GM10847 (cell line): ENCODE results near the gene GPRC6A.

Source experiments
- POLR2A ChIP-seq: IDR thresholded peaks from 2 replicates; pipeline ENCODE4 v1.6.1; 2011; ENCODE audit not compliant: insufficient read length; ENCODE audit errors: extremely low read depth

GPRC6A gene, protein sequence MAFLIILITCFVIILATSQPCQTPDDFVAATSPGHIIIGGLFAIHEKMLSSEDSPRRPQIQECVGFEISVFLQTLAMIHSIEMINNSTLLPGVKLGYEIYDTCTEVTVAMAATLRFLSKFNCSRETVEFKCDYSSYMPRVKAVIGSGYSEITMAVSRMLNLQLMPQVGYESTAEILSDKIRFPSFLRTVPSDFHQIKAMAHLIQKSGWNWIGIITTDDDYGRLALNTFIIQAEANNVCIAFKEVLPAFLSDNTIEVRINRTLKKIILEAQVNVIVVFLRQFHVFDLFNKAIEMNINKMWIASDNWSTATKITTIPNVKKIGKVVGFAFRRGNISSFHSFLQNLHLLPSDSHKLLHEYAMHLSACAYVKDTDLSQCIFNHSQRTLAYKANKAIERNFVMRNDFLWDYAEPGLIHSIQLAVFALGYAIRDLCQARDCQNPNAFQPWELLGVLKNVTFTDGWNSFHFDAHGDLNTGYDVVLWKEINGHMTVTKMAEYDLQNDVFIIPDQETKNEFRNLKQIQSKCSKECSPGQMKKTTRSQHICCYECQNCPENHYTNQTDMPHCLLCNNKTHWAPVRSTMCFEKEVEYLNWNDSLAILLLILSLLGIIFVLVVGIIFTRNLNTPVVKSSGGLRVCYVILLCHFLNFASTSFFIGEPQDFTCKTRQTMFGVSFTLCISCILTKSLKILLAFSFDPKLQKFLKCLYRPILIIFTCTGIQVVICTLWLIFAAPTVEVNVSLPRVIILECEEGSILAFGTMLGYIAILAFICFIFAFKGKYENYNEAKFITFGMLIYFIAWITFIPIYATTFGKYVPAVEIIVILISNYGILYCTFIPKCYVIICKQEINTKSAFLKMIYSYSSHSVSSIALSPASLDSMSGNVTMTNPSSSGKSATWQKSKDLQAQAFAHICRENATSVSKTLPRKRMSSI

DNA sequence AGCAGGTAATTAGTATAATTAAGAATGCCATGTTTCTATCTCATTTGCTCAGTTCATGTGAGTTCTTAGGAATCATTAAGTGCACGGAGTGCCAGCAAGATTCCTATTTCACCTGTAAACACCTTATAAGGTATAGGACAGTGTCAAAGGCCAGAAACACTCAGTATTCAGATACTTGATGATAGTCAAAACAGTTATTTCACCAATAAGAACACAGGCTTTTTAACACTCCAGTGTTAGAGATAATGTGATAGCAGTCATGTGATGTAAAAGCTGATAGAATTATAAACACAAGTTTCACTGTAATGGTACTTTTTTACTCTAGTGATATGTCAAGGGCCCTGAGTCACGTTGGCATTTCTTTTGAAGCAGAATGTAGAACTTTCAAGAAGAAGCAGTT lies at the start of gene GPRC6A:
Gene GPRC6A, minus strand, starts transcription at position 101 of the 400 bp plus-strand sequence. Its CDS starts 70 bp downstream, at position 31.
- TF ChIP-seq POLR2A = no peak

DNA sequence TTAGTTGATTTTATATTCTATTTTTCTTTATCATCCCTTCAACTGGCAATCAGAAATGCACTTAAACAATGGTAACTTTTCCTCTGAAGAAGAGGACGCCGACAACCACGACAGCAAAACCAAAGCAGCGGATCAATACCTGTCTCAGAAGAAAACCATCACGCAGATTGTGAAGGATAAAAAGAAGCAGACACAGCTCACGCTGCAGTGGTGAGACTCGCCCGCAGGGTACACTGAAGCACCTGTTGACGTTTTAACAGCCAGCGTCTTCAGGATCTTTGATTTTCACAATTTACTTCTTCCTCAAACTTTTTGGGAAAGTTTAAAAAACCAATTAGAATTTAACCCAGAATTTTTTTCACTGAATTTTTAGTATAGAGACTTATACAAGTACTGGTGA lies 48.9 kb upstream of the GPRC6A start:
- no peak for TF ChIP-seq POLR2A

DNA sequence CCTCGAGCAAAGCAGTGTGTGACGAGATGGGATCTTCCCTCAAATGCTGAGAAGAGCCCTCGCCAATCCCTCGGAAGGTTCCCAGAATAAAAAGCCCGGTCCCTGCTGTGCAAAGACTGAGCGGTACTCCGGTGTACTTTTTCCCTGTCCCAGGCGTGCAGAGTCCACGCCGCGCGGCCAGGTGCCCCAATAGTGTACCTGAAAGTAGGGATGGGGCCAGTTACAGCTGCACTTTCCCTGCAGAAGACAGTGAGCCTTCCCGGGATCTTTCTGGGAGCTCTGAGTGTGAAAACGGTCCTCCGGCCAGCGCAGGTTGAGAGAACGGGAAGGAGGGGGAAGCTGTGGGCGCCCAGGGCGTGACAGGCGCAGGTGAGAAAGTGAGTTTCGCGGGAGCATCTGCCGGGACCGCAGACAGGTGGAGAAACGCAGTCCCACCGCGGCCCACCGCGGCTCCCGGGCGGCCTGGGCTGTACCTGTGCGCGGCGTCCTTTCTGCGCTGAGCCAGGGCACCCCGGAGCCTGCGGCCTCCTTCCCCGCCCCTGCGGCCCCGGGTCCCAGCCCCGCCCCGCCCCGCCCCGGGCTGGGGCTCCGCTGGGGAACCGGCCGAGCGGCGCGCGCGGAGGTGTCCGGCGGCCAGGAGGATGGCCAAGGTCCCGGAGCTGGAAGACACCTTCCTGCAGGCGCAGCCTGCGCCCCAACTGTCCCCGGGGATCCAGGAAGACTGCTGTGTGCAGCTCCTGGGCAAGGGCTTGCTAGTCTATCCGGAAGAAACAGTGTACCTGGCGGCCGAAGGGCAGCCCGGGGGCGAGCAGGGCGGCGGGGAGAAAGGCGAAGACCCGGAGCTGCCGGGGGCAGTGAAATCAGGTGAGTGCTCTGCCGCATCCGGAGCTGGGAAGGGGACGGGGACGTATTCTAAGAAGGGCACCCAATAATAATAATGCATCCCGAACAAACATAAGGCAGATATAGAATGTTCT lies 48.0 kb upstream of the GPRC6A start, which contains the start of gene RFX6:
Gene RFX6, plus strand, starts transcription at position 608 of the 977 bp plus-strand sequence. Its CDS starts 34 bp downstream, at position 642.
- TF ChIP-seq POLR2A = no peak

DNA sequence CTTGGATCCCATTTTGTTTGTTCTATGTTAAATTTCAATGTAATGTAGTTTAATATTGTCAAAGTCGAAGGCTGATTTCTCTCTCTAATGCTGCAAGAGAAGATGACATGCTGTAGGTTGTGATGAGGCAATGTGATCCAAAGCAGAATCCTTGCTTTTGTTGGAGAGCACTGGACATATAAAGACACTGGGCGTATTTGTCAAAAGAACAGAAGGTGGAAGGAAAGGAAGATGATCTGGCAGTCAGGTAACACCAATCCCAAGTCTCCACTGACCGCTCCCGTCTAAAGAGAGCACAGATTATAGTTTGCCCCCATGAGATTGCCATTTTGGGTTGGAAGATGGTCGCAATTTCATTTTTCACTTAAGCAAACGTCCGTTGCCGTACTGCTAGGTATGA lies 47.2 kb upstream of the GPRC6A start:
- TF ChIP-seq POLR2A = no peak

DNA sequence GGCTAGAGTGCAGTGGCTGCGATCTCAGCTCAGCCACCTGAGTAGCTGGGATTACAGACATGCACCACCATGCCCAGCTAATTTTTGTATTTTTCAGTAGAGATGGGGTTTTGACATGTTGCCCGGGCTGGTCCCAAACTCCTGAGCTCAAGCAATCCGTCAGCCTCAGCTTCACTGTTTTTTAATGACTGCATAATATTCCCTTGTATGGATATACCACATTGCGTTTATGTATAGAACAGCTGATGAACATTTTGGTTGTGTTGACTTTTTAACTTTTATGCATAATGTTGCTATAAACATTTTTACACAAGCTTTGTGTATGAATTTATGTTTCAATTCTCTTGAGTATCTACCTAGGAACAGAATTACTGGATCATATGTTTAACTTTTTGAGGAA lies 43.9 kb upstream of the GPRC6A start:
- TF ChIP-seq POLR2A = no peak

DNA sequence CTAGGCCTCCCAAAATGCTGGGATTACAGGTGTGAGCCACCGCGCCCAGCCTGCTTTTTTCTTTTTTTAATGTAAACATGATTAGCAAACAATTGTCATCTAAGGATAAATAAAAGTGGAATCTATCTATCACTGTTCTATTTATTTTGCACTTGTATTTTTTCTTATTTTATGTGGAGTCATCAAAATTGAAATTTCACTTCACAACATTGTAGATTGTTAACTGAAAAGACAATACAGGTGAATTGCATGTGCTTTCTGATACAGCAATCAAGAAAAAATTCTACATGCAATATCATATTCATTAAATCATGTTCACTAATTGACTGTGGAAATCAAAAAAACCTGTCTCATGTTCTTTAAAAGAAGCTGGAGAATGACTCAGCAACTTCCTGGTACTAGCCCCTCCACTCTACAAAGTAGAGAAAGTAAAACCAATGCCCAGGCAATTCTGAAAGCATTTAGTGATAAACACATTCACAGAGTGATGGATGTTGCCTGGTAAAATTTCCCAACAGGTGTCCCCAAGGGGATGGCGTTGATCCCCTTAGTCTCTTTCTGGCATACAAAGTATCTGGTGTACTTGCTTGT lies 37.5 kb upstream of the GPRC6A start:
- TF ChIP-seq POLR2A = no peak

DNA sequence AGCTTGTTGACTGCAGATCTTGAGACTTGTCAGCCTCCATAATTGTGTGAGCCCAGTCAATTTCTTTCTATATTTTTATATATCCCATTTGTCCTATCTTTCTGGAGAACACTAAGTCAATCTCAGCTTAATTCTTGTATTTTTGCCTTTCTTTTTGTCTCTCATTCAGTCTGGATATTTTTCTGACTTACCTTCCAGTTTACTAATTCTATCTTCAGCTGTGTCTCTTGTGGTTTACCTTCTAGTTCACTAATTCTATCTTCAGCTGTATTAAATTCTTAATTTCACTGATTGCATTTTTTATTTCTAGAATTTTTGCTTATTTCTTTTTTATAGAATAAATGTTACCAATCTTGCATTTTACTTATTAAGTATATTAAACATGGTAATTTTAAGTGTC lies 30.4 kb upstream of the GPRC6A start:
- TF ChIP-seq POLR2A = no peak

DNA sequence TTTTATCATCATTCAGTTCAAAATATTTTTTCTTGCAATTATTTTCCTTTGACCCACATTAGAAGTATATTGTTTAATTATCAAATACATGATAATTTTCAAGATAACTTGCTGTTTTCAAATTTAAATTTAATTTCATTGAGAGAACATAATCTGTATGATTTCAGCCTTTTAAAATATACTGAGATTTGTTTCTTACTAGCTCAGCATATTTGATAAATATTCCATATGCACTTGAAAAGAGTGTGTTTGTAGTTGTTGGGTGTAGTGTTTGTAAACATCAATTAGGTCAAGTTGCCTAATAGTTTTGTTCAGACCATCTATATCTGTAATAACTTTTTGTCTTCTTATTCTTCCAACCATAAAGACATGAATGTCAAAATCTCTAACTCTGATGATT lies 29.2 kb upstream of the GPRC6A start:
- TF ChIP-seq POLR2A = no peak

DNA sequence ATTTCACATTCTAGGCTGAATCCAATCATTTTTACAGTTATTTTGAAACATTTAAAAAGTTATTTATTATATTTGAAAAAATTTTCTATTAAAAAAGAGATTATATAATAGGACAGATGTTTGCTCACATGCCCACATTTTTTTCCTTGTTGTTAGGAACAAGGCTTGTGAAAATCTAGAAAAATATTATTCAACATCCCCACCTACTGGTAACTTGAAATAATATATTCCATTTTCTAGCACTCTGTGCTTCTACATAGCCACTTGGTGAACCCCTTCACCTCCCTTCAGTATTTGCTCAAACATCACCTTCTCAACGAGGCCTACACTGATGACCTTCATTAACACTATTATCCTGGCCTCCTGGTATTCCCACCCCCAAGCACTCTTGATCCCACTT lies 18.3 kb upstream of the GPRC6A start:
- no peak for TF ChIP-seq POLR2A

DNA sequence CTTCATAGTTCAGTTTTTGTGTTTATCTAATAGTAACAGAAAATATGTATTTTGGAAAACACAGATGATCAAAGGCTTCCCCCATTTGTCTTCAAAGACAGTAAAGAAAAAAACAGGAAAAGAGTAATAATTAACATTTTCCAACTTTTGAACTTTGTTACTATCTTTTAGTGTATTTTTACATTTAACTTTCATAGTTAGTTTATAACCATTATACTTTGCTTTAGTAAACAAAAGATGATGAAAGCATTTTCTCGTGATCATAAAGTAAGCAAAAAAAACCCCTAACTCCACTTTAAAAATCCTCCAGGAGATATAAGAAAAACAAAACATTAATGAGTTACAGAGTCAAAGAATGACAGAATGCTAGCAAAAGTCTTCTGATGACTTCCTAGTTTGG lies 13.6 kb upstream of the GPRC6A start:
- TF ChIP-seq POLR2A = no peak

DNA sequence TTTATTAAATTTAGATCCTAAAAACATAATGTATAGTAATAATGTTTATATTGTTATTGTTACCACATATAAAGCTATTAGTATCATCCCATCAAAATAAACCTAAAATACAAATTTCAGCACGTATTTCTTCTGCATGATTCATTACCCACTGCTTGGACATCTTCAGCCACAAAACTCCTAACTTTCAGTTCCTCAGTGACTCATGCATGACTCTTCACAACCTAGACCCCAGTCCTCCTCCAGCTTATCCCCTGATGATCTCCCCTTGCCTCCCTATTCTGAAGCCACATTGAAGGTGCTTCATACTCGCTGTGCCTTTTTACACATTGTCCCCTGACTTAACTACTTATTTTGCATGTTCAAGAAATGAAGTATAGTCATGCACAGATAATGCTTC lies 11.2 kb upstream of the GPRC6A start:
- no peak for TF ChIP-seq POLR2A

DNA sequence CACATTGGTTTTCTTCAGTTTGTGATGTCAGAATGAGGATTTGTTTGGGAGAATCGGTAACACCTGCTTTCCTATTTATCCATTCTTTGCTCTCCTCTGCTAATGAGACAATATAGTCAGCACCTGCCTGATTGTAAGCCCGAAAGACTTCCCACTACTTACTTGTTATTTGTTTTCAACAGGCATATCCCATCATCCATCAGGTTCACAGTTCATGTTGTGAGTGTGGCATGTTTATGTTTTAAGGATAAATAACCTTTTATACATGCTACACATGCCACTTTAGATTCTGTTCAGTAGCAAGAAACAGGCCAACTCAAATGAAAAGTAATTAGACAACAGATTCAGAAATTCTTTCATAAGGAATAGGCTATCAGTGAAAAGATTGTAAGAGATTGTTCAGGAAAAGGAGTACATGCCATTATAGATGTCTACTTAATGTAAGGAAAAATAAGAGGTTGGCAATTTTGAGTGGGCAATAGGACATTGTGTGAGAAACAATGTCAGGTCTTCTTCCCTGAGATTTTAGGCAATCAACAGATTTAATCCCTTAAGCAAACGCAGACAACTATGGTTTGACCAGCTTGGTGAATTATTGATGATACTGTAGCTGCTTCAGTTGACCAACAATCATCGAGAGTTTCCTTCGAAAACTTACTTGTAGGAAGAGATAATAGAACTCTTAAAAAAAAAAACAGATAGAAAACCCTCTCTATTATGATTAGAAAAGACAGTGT lies 7.9 kb upstream of the GPRC6A start:
- TF ChIP-seq POLR2A = no peak

DNA sequence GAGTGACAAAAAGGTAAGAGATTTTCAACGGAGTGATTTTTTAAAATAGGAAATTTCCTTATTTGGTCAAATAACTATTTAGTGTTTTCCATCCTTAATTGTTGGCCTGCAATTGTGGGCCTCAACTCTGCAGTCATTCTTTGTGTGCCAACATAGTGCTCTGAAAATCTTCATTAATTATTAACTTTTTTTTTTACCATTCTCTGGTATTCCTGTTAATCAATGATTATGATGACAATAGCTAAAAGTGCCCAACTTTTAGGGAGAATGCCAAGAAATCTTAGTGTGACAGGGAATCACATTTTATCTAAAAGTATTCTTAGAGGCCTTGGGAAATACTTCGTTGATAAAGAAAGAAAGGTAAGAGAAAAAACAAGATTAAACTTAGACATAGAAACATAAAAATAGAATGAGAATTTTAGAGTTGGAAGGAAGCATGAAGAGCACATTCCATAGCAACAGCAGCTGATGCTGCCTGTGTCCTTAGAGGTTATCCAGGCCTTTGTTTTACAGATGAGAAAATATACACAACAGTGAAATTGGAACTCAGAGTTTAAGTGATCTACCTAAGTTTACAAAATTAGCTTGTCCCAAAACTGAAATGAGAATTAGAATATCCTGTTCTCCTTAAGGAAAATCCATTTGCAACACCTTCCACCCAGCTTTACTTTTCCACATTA lies 1.2 kb downstream of the GPRC6A start:
- TF ChIP-seq POLR2A = no peak
